K562 (cell line): Measurements from ENCODE around the gene CLIC5. TPM values are rescaled to one million over a fixed set of nuclear protein-coding genes. Genes with fewer than 3 reads are reported as not detected.

Experiments used
- ATAC-seq: fragments of 200-7000 bp; cut with Tn5 transposase; 3 replicates; pipeline ENCODE4 v1.9.1; 2020; ENCODE audit warnings: moderate library complexity
- BruUV-seq: library from RNA; stranded (reverse); fragments of 400-500 nt; replicated peaks from 2 replicates; lab custom pipeline; 2021; lab: Mats Ljungman, UMichigan
- CTCF ChIA-PET: fragments of 300-600 bp; formaldehyde crosslinking; extraction: SDS; loops from one replicate; lab custom pipeline; 2021; ENCODE audit warnings: low intra/inter-chr PET ratio; lab: Yijun Ruan, JAX
- POLR2A ChIA-PET: fragments of 300-600, 350-650 bp; sonication (Branson Sonifier 250); formaldehyde crosslinking; extraction: SDS; loops from one replicate; lab custom pipeline; 2021; ENCODE audit warnings: antibody characterized with exemption, inconsistent platforms; lab: Yijun Ruan, JAX
- DNase-seq, 4 experiments: peaks; one replicate each; pipeline versions ENCODE4 v3.0.0 to v3.0.0-alpha.2; 2011 to 2018; ENCODE audit warnings: low spot score in 3 of 4, mixed read lengths in 3 of 4; ENCODE audit errors: extremely low read depth in 1 of 4
- FAIRE-seq: peaks from 2 replicates; lab custom pipeline; 2011; peaks lifted over from hg19 to GRCh38; lab: Jason Lieb, UNC
- H2AFZ ChIP-seq: 2 replicates; pipeline ENCODE4 v1.6.0; 2011; ENCODE audit warnings: low read depth, low read length, control low read depth, inconsistent platforms
- H3K27ac ChIP-seq: fragments of 200-600 bp; 3 replicates; pipeline ENCODE4 v1.8.0; 2011; ENCODE audit warnings: low read depth, mild to moderate bottlenecking, control low read depth, inconsistent platforms, low read length, moderate library complexity, mixed read lengths; ENCODE audit errors: extremely low read depth
- H3K27me3 ChIP-seq, 2 experiments: fragments of 300-600 bp in 1 of 2; 2 replicates in 1 of 2; 3 replicates in 1 of 2; pipeline versions ENCODE4 v1.6.0 to v1.8.0; 2011; ENCODE audit warnings: inconsistent platforms in 2 of 2, low read length in 2 of 2, mild to moderate bottlenecking in 1 of 2, mixed read lengths in 1 of 2, moderate library complexity in 1 of 2; ENCODE audit not compliant: control insufficient read depth in 2 of 2, insufficient read depth in 2 of 2
- H3K36me3 ChIP-seq: fragments of 300-600 bp; 3 replicates; pipeline ENCODE4 v1.8.0; 2011; ENCODE audit warnings: mild to moderate bottlenecking, low read length, inconsistent platforms; ENCODE audit not compliant: control insufficient read depth, insufficient read depth
- H3K4me1 ChIP-seq, 2 experiments: fragments of 200-600 bp in 1 of 2; replicated peaks in 1 of 2; 2 replicates in 1 of 2; 3 replicates in 1 of 2; pipeline versions ENCODE4 v1.5.1 to v1.8.0; 2011; ENCODE audit warnings: inconsistent platforms in 2 of 2, low read length in 2 of 2, mild to moderate bottlenecking in 1 of 2, mixed read lengths in 1 of 2, moderate library complexity in 1 of 2; ENCODE audit not compliant: control insufficient read depth in 2 of 2, insufficient read depth in 2 of 2
- H3K4me2 ChIP-seq: 2 replicates; pipeline ENCODE4 v1.6.1; 2011; ENCODE audit warnings: low read length, control low read depth, inconsistent platforms, mixed read lengths; ENCODE audit not compliant: insufficient read depth
- H3K4me3 ChIP-seq: fragments of 200-600 bp; sonication (generic), shearing (Covaris generic); 2 replicates; pipeline ENCODE4 v1.5.1; 2016; ENCODE audit warnings: control low read depth, inconsistent platforms
- H3K79me2 ChIP-seq: fragments of 200-600 bp; 3 replicates; pipeline ENCODE4 v1.8.0; 2011; ENCODE audit warnings: low read length, inconsistent platforms; ENCODE audit not compliant: control insufficient read depth, insufficient read depth
- H3K9ac ChIP-seq, 2 experiments: 2 replicates each; pipeline versions ENCODE4 v1.6.0 to v1.6.1; 2011; ENCODE audit warnings: low read depth in 2 of 2, low read length in 2 of 2, control low read depth in 1 of 2, inconsistent platforms in 1 of 2, mild to moderate bottlenecking in 1 of 2, mixed read lengths in 1 of 2; ENCODE audit not compliant: insufficient read depth in 1 of 2
- H3K9me1 ChIP-seq: one replicate; pipeline ENCODE4 v1.6.0; 2011; ENCODE audit warnings: inconsistent platforms, mild to moderate bottlenecking, low read length, moderate library complexity; ENCODE audit not compliant: control insufficient read depth, insufficient read depth
- H3K9me3 ChIP-seq: replicated peaks from 2 replicates; pipeline ENCODE4 v1.5.1; 2011; ENCODE audit warnings: low read depth, low read length, inconsistent platforms; ENCODE audit not compliant: control insufficient read depth, insufficient read depth
- H4K20me1 ChIP-seq: replicated peaks from 2 replicates; pipeline ENCODE4 v1.6.1; 2011; ENCODE audit warnings: low read length, inconsistent platforms, mixed read lengths; ENCODE audit not compliant: control insufficient read depth, insufficient read depth
- CBX8 ChIP-seq: fragments of 200-600 bp; sonication (generic); IDR thresholded peaks from 2 replicates; pipeline ENCODE4 v1.6.1; 2012; ENCODE audit warnings: borderline replicate concordance, mixed run types, low read depth, mild to moderate bottlenecking, moderate library complexity, mixed read lengths, low read length, control low read depth, inconsistent platforms; ENCODE audit not compliant: poor library complexity, severe bottlenecking; ENCODE audit errors: extremely low read depth
- KDM2B ChIP-seq: fragments of 250-450 bp; sonication (Bioruptor Pico); IDR thresholded peaks from 2 replicates; pipeline ENCODE4 v1.8.0; 2021; ENCODE audit warnings: mild to moderate bottlenecking, moderate library complexity
- KHSRP ChIP-seq: fragments of 450-650 bp; IDR thresholded peaks from 2 replicates; pipeline ENCODE4 v1.6.1; 2017
- MYC ChIP-seq, 2 experiments: fragments of 250-450 bp in 1 of 2; sonication (Bioruptor Pico) in 1 of 2; IDR thresholded peaks; 2 replicates each; pipeline versions ENCODE4 v1.5.1 to v1.6.1; 2012 to 2021; ENCODE audit warnings: low read depth in 2 of 2, borderline replicate concordance in 1 of 2, improper control_type of control experiment in 1 of 2, low read length in 1 of 2, mild to moderate bottlenecking in 1 of 2, moderate library complexity in 1 of 2
- NCOA6 ChIP-seq: fragments of 450-650 bp; IDR thresholded peaks from 2 replicates; pipeline ENCODE4 v1.6.1; 2017; ENCODE audit warnings: mild to moderate bottlenecking
- POLR3A ChIP-seq: IDR thresholded peaks from 2 replicates; pipeline ENCODE4 v1.6.1; 2011; ENCODE audit warnings: borderline replicate concordance, mild to moderate bottlenecking, moderate library complexity; ENCODE audit not compliant: insufficient read length, insufficient read depth; ENCODE audit errors: extremely low read depth
- REST ChIP-seq, 2 experiments: fragments of 450-650 bp; formaldehyde crosslinking in 1 of 2; IDR thresholded peaks; 2 replicates each; pipeline versions ENCODE4 v1.4.0 to v1.6.1; 2014 to 2020; ENCODE audit warnings: mild to moderate bottlenecking in 2 of 2, borderline replicate concordance in 1 of 2, low read depth in 1 of 2
- TARDBP ChIP-seq: fragments of 450-650 bp; IDR thresholded peaks from 2 replicates; pipeline ENCODE4 v1.6.1; 2016
- THRB ChIP-seq: fragments of 450-650 bp; formaldehyde crosslinking; conservative IDR thresholded peaks from 2 replicates; pipeline ENCODE4 v1.4.0; 2022; ENCODE audit warnings: mild to moderate bottlenecking, missing genetic modification characterization
- ZBTB1 ChIP-seq: sonication (generic); formaldehyde crosslinking; IDR thresholded peaks from 2 replicates; pipeline ENCODE4 v1.8.1; 2023; ENCODE audit warnings: missing genetic modification reagents, low read depth, mild to moderate bottlenecking, borderline replicate concordance
- ZKSCAN3 ChIP-seq: fragments of 250-450 bp; sonication (Bioruptor Pico); IDR thresholded peaks from 2 replicates; pipeline ENCODE4 v1.4.0; 2020
- in situ Hi-C: fragments of 300-500 bp; cut with MboI; formaldehyde crosslinking; loops from 4 replicates; pipeline ENCODE4 v1.15.0; 2018; ENCODE audit warnings: inconsistent platforms, mixed read lengths
- intact Hi-C: fragments of 100-400 bp; cut with micrococcal nuclease; formaldehyde crosslinking; loops from 2 replicates; pipeline ENCODE4 v1.14.2; 2022
- polyA plus RNA-seq, 8 experiments: library from polyadenylated mRNA; depleted of rRNA in 4 of 8; stranded (reverse) in 5 of 8; unstranded in 3 of 8; fragments of >200 nt; fragmentation: Nextera tagmentation in 2 of 8; fragmentation: Illumina TruSeq in 1 of 8; extraction: Ambion mirVana in 2 of 8; extraction: Trizol in 1 of 8; gene quantifications; 2 replicates each; pipeline versions ENCODE4 v1.2.1 to v1.2.3, GENCODE V29; 2011 to 2014; ENCODE audit warnings: inconsistent platforms in 1 of 8, missing spikeins in 1 of 8
- total RNA-seq, 7 experiments: library from RNA; depleted of rRNA in 6 of 7; stranded (reverse); fragments of >200 nt in 6 of 7; fragmentation: Illumina TruSeq in 2 of 7; extraction: Trizol in 2 of 7; gene quantifications; 2 replicates each; pipeline versions ENCODE4 v1.2.1 to v1.2.3, GENCODE V29; 2011 to 2021; ENCODE audit warnings: low replicate concordance in 1 of 7

The CLIC5 gene
- total and polyA plus RNA-seq, 9 of the 15 experiments (the other 6 are each of a cell fraction or from before 2014, with no cell fraction given): 0.31 TPM; not detected in 8

GRCh38 chr6:46039646-46040045 lies 24.0 kb upstream of the CLIC5 start:
- POLR2A ChIA-PET: no interaction called here
- H3K4me2 ChIP-seq: no peak overlapping the region
- no peak overlapping the region for H3K27ac ChIP-seq
- 0 out of 5 replicates have a peak, but pooled peaks cover 0 to 2% of the 10 kb centered on the region in 2 experiments for H3K27me3 ChIP-seq
- FAIRE-seq: no peak
- no peaks in the 10 kb centered on the region for H4K20me1 ChIP-seq
- H3K4me3 ChIP-seq: no peak overlapping the region
- no peaks in the 10 kb centered on the region for H3K79me2 ChIP-seq
- no TSS peak for BruUV-seq
- no peaks in the 10 kb centered on the region for H3K36me3 ChIP-seq
- ATAC-seq: no peak
- H3K4me1 ChIP-seq: no peaks in the 10 kb centered on the region
- no peak overlapping the region for H3K9ac ChIP-seq
- no peaks in the 10 kb centered on the region for H3K9me3 ChIP-seq
- in situ Hi-C loops: no loop called here
- DNase-seq: no peak
- intact Hi-C loops: no loop called here
- no peak overlapping the region for H2AFZ ChIP-seq
- CTCF ChIA-PET: no interaction called here
- H3K9me1 ChIP-seq: no peaks in the 10 kb centered on the region
- no peak for TF ChIP-seq ZKSCAN3 (CRISPR knock-in tag)
- no peak for TF ChIP-seq ZBTB1 (CRISPR knock-in tag)
- no peak for TF ChIP-seq THRB (CRISPR knock-in tag)
- TF ChIP-seq REST (IDR thresholded peaks at IDR 0.05; ENCODE audit: borderline replicate concordance): no peak
- TF ChIP-seq REST (CRISPR knock-in tag; IDR thresholded peaks at IDR 0.05; ENCODE audit: low read depth): no peak
- TF ChIP-seq CBX8: no peak
- no peak for TF ChIP-seq KHSRP
- no peak for TF ChIP-seq TARDBP
- TF ChIP-seq POLR3A: no peak
- no peak for TF ChIP-seq KDM2B (CRISPR knock-in tag)
- TF ChIP-seq NCOA6: no peak
- TF ChIP-seq MYC (IDR thresholded peaks at IDR 0.05; ENCODE audit: low read depth, low read length): no peak
- TF ChIP-seq MYC (CRISPR knock-in tag; IDR thresholded peaks at IDR 0.05; ENCODE audit: borderline replicate concordance, low read depth): no peak
